ENCODE measurements around the gene VWF. TPM values are rescaled to one million over a fixed set of nuclear protein-coding genes. Genes with fewer than 3 reads are reported as not detected.

Gene VWF
- total and polyA plus RNA-seq, 2 experiments from 2014 or later: 0.42 to 0.56 TPM

DNA sequence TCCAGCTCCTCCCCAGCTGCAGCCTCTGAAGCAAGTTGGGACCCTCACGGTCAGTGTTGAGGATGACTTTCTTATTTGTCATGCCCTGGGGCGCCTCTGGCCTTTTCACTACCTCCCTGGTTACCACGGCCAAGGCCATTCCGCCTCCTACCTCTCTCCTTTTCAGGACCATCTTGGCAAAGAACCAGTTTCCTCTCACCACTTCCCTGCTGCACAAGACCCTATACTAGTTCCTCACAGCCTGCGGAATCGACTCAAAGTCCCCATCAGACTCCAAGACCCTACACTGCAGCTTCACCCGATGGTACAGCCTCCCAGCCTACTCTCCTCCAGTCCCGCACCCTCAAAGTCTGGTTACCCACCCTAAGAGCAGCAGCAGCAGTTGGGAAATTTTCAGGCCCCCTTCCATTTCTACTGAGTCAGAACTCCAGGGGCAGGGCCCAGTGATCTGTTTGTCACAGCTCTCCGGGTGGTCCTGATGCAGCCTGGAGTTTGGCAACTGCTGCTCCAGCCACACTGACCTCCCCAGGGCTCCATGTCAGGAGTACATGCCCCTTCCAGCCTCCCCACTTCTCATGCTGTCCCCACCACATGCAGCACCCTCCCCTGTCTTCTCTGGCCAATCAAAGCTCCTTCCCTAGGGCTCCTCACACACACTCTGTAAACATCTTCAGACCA lies 5.4 kb downstream of the VWF start (continued):
- TF ChIP-seq, protein P1, sequence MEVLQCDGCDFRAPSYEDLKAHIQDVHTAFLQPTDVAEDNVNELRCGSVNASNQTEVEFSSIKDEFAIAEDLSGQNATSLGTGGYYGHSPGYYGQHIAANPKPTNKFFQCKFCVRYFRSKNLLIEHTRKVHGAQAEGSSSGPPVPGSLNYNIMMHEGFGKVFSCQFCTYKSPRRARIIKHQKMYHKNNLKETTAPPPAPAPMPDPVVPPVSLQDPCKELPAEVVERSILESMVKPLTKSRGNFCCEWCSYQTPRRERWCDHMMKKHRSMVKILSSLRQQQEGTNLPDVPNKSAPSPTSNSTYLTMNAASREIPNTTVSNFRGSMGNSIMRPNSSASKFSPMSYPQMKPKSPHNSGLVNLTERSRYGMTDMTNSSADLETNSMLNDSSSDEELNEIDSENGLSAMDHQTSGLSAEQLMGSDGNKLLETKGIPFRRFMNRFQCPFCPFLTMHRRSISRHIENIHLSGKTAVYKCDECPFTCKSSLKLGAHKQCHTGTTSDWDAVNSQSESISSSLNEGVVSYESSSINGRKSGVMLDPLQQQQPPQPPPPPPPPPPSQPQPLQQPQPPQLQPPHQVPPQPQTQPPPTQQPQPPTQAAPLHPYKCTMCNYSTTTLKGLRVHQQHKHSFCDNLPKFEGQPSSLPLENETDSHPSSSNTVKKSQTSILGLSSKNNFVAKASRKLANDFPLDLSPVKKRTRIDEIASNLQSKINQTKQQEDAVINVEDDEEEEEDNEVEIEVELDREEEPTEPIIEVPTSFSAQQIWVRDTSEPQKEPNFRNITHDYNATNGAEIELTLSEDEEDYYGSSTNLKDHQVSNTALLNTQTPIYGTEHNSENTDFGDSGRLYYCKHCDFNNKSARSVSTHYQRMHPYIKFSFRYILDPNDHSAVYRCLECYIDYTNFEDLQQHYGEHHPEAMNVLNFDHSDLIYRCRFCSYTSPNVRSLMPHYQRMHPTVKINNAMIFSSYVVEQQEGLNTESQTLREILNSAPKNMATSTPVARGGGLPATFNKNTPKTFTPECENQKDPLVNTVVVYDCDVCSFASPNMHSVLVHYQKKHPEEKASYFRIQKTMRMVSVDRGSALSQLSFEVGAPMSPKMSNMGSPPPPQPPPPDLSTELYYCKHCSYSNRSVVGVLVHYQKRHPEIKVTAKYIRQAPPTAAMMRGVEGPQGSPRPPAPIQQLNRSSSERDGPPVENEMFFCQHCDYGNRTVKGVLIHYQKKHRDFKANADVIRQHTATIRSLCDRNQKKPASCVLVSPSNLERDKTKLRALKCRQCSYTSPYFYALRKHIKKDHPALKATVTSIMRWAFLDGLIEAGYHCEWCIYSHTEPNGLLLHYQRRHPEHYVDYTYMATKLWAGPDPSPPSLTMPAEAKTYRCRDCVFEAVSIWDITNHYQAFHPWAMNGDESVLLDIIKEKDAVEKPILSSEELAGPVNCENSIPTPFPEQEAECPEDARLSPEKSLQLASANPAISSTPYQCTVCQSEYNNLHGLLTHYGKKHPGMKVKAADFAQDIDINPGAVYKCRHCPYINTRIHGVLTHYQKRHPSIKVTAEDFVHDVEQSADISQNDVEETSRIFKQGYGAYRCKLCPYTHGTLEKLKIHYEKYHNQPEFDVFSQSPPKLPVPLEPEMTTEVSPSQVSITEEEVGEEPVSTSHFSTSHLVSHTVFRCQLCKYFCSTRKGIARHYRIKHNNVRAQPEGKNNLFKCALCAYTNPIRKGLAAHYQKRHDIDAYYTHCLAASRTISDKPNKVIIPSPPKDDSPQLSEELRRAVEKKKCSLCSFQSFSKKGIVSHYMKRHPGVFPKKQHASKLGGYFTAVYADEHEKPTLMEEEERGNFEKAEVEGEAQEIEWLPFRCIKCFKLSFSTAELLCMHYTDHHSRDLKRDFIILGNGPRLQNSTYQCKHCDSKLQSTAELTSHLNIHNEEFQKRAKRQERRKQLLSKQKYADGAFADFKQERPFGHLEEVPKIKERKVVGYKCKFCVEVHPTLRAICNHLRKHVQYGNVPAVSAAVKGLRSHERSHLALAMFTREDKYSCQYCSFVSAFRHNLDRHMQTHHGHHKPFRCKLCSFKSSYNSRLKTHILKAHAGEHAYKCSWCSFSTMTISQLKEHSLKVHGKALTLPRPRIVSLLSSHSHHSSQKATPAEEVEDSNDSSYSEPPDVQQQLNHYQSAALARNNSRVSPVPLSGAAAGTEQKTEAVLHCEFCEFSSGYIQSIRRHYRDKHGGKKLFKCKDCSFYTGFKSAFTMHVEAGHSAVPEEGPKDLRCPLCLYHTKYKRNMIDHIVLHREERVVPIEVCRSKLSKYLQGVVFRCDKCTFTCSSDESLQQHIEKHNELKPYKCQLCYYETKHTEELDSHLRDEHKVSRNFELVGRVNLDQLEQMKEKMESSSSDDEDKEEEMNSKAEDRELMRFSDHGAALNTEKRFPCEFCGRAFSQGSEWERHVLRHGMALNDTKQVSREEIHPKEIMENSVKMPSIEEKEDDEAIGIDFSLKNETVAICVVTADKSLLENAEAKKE (CRISPR knock-in tag; IDR thresholded peaks at IDR 0.05): no peak
- TF ChIP-seq, protein P2, sequence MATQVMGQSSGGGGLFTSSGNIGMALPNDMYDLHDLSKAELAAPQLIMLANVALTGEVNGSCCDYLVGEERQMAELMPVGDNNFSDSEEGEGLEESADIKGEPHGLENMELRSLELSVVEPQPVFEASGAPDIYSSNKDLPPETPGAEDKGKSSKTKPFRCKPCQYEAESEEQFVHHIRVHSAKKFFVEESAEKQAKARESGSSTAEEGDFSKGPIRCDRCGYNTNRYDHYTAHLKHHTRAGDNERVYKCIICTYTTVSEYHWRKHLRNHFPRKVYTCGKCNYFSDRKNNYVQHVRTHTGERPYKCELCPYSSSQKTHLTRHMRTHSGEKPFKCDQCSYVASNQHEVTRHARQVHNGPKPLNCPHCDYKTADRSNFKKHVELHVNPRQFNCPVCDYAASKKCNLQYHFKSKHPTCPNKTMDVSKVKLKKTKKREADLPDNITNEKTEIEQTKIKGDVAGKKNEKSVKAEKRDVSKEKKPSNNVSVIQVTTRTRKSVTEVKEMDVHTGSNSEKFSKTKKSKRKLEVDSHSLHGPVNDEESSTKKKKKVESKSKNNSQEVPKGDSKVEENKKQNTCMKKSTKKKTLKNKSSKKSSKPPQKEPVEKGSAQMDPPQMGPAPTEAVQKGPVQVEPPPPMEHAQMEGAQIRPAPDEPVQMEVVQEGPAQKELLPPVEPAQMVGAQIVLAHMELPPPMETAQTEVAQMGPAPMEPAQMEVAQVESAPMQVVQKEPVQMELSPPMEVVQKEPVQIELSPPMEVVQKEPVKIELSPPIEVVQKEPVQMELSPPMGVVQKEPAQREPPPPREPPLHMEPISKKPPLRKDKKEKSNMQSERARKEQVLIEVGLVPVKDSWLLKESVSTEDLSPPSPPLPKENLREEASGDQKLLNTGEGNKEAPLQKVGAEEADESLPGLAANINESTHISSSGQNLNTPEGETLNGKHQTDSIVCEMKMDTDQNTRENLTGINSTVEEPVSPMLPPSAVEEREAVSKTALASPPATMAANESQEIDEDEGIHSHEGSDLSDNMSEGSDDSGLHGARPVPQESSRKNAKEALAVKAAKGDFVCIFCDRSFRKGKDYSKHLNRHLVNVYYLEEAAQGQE (IDR thresholded peaks at IDR 0.05; ENCODE audit: unreplicated experiment): no peak
- TF ChIP-seq NANOG (IDR thresholded peaks at IDR 0.05; ENCODE audit: borderline replicate concordance) (no peak), ZNF114 (CRISPR knock-in tag; IDR thresholded peaks at IDR 0.05) (no peak), EZH2phosphoT487 (IDR thresholded peaks at IDR 0.05; ENCODE audit: unreplicated experiment) (no peak), EZH2 (IDR thresholded peaks at IDR 0.05; ENCODE audit: low read depth, unreplicated experiment) (no peak)
